GM19452 (cell line): Measurements from ENCODE around the gene UBA3.

Source experiments
- ATAC-seq: cut with Tn5 transposase; IDR thresholded peaks from one replicate; pipeline ENCODE4 v1.9.1; 2021; ENCODE audit not compliant: unreplicated experiment

The UBA3 gene

DNA sequence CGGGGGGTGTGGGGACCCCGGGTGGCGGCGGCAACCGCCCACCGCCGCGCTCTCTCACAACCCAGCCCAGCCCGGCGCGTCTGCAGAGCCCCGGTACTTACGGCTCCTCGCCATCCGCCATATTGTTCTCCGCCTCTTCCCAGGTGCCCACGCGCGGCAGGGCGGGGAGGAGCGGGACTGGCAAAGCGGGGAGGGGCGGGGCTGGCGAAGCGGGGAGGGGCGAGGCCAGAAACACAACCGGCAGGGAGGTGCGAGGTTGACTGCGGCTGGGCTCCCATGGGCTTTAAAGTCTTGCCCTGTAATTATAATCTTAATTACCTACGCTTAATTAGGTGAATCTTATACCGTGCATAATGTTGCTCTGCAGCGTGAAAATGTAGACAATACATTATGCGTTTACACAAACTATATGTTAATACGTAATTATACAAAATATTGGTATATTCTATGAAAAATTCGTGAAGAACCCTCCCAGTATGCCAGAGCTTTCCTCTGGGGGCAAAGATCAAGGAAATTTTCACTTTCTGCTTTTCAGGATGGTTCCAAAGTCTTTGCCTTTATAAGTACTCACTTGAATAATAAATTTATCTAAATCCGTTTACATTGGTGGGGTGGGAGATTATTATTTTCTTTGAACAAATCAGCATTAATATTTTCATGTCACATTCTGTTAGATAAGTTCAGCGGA lies at the start of gene UBA3:
TSS of gene UBA3 (minus strand) at position 133 of the 688 bp plus-strand sequence. CDS start at position 121, 12 bp downstream.
- peak; percentile 44 for ATAC-seq

DNA sequence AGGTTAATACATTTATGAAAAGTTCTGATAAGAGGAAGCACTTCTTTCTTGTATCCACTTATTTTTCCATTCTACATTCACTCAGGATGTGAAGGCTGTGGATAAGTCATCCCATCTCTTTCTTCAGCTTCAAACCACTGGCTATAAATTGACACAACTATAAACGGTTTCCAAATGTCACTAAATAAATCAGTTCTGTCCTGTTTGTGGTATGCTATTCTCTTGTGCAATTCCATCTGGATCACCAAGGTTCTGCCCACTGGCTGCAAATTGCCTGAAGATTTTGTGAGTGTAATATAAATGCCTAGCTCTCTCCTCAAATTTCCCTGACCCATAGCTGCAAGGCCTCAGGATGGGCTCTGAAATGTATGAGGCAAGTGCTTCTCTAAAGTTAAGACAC lies 49.4 kb upstream of the UBA3 start:
- ATAC-seq: no peak

DNA sequence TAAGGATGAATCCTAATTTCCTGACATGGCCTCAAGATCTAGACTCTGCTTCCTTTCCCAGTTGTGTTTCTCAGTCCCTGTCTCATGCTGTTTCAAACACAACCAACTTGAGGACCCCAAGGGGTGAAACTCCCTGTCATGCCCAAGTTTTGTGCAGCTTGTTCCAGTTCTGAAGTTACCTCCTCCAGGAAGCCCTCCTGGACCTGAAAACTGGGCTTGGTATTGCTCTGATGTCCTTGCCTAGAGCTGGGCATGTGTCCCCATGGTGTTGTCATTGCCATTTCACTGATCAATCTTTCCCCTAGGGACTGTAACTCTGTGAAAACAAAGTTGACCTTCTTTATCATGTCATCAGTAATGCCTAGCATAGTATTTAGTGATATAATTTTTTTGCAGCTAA lies 48.3 kb upstream of the UBA3 start:
- ATAC-seq: no peak

DNA sequence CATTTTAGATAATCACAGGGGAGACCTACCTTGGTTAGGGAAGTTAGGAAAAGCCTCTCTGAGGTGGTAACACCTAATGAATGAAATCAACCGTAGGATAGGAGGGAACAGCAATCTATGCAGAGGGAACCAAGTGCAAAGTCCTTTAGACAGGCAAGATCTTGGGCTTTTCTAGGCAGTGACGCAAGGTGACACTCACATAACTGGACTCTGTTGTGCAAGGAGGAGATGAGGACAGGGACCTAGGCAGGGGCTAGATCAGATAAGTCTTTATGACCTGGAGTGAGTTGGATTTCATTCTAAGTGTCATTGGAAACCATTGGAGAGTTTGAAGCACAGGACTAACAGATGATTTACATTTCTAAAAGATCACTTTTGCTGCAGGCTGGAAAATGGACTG lies 46.8 kb upstream of the UBA3 start:
- ATAC-seq: no peak

DNA sequence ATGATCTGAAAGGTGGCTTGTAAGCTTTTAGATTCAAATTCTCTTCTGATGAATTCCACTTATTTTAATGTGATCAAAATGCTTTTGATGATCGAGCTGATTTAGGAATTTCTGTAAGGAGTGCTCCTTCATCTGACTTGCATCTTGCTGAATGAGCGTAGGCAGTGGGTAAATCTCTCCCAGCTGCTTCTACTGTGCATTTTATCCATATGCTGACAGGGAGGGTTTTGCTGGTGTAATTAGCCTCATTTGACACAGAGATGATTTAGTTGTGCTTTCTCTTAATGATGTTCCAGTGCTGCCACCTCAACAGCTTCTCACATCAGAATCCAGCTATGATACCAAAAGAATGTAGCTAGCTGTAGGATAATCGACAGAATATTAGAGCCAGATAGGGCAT lies 46.1 kb upstream of the UBA3 start:
- no peak for ATAC-seq

DNA sequence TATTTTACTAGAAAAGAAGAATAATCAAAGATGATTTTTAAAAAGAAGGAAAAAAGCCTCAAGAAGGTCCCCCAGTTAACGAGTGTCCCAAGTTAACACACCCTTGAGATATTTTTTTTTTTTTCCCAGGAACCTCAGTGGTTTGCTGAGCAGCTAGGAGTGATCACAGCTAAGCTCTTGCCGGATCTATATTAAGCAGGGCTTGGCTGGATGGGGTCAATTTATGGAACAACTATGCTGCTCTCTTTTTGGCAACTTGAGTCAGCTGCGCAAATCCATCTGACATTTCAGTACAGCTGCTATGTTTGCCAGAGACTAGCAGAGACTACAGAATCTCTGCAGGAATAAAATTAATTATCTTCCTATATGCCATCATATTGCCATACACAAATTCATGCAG lies 42.2 kb upstream of the UBA3 start, which contains the start of gene LMOD3:
TSS of gene LMOD3 (minus strand) at position 193 of the 400 bp plus-strand sequence. CDS start 209 bp downstream, outside the sequence.
- no peak for ATAC-seq

DNA sequence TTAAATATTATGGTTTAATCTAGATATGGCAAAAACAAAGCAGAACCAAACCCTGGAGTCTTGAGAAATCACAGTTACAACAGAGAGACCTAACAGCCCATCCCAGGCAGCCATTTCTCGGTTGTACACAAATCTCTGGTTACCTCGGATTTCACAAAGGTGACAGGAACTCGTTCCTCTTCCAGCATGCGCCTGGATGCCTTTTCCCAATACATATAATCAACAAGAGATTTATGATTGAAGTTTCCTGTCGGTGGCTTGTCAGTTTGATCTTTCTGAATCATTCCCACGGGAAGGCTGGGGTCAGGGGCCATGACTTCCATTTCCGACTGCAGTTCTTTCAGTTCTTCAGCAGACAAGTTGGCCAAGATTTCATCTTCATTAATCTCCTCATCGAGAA lies 41.8 kb upstream of the UBA3 start:
- ATAC-seq: no peak

DNA sequence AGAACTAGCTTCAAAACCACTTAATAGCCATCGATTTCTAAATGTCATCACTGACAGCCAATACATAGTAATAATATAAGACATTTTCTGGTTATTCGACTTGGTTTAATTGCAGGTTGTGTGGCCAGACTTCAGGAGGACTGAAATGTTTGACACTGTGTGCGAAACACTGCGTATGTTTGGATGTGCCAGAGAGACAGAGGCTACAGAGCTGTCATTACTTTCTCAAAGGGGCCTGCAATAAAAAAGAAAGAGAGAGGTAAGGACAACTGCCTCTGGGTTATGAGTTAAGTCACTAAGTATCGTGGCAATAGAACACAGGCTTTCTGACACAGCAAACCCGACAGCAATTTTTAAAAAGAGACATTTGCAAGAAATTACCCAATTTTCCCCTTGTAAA lies 41.3 kb upstream of the UBA3 start:
- ATAC-seq: no peak

DNA sequence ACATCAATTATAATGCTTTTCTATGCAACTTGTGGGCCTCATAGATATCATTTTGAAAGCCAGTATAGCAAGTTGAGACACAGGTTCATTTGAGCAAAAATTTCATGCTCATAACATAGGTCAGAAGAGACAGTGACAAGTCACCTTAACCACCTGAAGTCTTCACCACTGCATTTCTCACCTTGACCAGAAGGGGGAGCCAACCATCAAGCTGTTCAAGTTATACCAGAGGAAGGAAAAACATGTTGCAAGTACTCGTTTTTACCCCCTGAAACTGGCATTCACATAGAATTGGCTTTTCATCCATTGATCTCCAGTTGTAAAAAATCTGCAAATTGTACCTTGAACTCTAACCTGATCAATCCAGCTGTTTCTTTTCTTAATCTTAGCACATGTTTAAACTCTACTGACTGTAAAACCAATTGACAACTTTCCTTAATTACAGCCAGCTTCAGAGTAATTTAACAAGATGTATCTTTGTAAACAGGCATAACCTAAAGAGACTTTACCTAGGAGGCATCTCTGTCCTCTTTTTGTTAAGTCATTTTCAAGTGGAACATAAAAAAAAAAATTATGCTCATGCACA lies 40.8 kb upstream of the UBA3 start:
- ATAC-seq: peak; percentile 85

DNA sequence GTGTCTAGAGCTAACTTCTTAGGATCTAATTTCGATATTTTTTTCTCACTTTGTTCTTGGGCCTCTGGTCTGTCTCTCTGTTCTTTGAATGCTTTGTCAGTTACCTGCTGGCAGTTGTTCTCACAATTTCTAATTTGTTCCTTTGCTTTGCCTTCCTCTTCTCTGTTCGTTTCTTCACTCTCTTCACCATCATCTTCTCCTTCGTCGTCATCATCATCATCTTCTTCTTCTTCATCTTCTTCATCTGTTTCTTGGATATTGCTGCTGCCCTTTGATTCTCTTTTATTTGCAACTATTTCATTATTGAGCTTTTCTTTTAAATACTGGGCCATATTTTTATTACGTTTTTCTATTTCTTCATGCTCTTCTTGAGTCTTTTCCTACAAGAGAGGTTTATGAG lies 39.5 kb upstream of the UBA3 start:
- no peak for ATAC-seq

DNA sequence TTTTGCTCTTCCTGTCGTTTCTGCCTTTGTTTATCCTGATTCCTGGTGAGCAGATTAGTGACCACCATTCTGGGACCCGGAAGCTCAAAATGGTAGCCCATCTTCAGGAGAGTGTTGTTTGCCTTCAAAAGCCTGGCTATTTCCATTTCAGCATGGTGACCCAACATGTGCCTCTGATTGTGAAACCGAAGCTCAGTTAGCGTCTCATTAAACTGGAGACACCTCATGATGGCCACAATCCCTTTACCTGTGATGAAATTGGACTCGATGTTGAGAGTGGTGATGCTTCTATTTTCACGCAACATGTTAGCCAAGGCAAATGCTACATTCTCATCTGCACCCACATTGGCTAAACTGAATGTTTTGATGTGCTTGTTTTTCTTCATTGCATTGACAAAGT lies 39.0 kb upstream of the UBA3 start:
- no peak for ATAC-seq

DNA sequence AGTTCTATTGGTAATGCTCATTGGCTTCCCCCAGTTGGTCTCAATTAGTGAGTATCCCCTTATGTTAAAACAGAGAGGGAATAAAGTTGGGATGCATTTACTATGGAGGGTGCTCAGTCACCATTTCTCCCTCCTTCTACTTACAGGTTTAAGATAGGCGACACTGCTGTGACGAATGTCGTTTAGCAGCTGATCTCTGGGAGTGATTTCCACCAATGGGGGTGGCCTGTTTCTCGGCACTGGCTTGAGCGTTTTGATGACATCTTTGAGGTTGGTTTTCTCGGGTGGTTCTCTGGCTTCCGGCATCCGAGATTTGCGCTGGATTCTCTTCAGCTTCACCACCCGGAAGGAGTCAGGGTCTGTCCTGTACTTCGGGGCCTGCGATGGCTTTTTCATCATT lies 38.4 kb upstream of the UBA3 start:
- ATAC-seq: no peak

DNA sequence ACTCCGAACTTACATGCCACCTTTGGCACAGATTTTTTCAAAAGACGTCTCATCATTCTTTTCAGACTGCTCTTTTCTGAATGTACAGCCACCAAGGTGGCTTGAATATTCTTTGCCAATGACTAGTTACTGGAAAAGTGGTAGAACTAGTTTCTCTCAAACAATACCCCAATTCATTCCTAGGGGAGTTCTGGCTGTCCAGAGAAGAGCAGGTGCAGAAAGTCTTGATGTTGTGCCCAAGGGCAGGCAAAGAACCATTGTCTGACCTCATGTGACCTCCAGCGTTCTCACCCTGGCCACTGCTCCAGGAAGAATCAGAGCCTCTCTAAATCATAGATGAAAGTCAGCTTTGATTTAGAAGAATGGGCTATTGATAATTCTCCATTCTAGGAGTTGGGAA lies 36.7 kb upstream of the UBA3 start:
- no peak for ATAC-seq

DNA sequence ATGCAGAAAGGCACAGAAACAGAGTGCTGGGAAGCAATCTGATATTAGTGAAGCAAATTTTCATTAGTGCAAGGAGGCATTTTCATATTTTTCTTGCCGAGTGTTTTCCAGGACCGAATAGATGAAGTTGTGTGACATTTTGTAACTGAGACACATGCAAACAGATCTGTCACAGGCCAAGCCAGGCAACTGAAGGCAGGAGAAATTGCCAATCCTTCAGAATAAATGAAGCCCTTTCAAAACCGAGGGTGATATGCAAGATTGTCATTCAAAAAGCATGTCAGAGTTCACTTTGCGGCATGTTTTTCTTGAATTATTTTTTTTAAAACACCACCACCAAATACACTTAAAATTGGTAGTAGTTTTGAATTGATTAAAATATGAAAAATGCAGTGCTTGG lies 36.0 kb upstream of the UBA3 start:
- ATAC-seq: no peak

DNA sequence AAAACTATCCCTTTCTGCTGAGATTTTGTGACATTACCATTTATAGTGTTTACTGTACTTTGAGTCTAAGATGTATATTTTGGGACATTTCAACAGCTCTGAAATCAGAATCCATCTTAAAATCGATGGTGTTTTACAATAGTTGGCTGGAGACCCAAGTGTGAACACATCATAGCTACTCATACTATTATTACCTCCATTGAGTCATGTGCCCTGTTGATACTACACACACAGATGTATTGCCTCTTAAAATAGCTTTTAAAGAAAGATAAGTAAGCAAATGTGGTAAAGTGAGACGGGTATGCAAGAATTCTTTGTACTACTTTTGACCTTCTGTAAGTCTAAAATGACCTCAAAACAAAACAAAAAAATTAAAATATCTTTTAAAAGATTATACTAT lies 35.6 kb upstream of the UBA3 start:
- no peak for ATAC-seq

DNA sequence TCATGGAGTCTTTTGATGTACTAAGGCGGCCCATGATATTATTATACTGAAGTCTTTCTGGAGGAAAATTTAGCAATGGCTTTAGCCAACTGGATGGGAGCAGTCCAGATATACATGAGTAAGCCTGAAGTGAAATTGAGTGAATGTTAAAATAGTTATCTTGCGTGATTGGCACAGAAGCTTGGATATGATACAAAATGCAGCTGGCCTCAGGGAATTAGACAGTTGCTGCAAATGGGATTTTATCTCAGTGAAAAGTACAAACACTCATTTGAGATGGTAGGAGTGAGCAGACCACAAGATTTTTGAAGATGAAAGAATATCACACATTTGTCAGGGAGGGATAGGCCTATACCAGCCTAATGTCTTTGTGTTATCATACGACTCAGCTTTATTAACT lies 33.4 kb upstream of the UBA3 start:
- no peak for ATAC-seq

DNA sequence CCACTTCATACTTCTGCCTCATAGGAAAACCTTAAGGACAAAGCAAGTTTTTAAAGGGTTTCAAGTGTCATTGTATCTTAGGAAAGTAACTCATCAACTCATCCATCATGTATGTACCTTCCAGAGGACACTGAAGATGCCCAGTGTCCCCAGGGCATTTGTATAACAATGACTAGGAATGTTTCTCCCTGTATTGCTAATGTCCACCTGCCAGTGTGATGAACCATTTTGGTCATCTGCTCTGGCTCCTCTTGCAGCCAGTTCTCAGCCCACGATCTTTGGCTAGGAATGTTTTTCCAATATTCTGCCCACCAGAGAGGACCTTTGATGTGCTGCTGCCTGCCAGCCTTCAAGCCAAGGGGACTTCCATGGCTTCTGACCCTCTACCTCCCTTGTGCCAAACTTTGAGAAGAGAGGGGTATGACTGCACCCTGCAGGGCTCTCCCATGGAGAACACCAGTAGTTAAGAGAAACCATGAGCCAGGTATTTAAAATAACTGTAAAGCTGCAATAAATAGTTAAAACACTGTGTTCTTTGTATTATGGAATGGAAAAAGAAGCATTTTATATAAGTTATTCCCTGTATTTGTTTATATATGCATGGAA lies 30.9 kb upstream of the UBA3 start:
- no peak for ATAC-seq

DNA sequence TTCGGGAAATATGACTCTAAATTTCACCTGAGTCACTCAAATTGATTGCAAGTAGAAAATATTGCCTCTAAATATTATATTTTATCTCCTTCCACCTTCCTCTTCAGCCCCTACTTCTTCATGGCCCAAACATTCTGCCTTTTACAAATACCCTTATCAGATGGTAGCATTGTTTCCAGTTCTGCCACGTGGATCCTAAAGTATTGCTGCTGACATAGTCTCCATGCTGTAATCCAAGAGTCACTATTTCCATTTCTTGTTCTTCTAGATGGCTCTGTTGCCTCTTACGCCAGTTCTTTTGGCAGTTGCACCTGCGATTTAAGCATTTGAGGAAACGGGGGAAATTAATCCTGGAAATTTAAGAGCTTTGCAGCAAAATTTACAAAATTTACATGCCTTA lies 28.6 kb upstream of the UBA3 start:
- no peak for ATAC-seq

DNA sequence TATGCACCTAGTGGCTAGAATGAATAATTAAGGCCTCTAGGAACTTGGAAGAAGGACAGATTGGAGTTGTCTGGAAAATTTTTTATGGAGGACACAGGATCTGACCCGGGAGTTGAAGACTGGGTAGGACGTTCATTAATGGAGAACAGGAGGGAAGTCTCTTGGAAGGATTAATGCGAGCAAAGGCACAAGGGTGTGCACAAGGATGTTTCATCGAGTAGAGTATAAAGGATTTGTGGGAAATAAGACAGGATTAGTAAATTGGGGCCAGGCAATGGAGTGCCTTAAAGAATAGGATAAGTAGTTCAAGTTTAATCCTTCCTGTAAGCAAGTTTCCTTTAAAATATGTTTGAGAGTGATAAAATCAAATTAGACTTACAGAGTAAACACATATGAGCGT lies 27.7 kb upstream of the UBA3 start:
- ATAC-seq: no peak

DNA sequence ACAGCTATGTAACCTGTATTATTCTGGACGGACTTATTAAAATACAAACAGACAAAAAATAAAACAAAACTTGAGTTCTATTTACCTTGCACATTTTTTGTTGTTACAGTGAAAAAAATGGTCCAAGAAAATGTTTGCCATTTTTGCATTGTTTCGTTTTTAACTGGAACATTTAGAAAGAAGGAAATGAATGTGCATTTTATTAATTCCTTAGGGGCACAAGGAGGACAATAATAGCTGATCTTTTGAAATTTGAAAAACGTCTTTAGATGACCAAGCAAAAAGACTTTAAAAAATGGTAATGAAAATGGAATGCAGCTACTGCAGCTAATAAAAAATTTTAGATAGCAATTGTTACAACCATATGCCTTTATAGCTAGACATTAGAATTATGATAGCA lies 25.2 kb upstream of the UBA3 start:
- no peak for ATAC-seq

DNA sequence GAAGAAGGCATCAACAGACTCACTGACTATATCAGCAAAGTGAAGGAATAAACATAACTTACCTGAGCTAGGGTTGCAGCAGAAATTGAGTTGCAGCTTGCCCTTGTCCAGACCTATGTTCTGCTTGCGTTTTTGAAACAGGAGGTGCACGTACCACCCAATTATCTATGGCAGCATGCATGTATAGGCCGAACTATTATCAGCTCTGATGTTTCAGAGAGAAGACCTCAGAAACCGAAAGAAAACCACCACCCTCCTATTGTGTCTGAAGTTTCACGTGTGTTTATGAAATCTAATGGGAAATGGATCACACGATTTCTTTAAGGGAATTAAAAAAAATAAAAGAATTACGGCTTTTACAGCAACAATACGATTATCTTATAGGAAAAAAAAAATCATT lies 24.4 kb upstream of the UBA3 start:
- no peak for ATAC-seq

DNA sequence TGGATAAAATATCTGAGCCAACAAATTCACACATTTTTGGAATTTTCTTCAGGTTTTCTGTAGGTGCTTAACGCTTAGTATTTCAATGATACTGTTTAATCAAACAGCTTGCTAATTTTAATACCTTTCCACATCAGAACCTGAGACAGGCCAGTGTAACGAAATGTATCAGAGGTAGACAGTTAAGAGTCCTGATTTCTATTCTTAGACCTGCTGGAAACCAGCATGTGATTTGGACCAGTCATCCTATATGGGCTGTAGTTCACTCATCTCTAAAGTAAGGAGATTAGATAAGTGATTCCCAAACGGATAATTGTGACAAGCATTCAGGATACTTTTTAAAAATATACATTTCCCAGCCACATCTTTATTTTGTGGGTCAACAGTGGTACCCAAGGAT lies 23.0 kb upstream of the UBA3 start:
- no peak for ATAC-seq

DNA sequence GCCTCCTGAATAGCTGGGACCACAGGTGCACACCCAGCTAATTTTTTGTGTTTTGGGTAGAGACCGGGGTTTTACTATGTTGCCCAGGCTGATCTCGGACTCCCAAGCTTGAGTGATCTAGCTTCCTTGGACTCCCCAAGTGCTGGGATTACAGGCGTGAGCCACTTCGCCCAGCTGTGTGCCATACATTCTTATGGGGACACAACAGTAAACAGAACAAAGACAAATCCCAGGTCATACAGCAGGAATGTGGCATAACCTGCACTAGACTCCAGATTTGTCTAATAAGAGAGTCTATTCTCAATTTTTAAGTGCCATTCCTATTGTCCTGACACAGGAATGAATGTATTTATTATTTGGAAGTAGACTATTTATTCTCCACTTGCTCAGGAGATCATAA lies 22.2 kb upstream of the UBA3 start:
- no peak for ATAC-seq
